Measurements from ENCODE around the gene HEG1. TPM values are rescaled to one million over a fixed set of nuclear protein-coding genes. Genes with fewer than 3 reads are reported as not detected.

The HEG1 gene
- total and polyA plus RNA-seq, 2 experiments from 2014 or later, result 1.8 to 8.8 TPM

- no peak overlapping the region for H3K4me3 Mint-ChIP-seq
- H3K27ac Mint-ChIP-seq, result no peak overlapping the region
- Histone ChIP-seq H3K36me3 (ENCODE audit: insufficient read depth) (no peaks in the 10 kb centered on the region), H3K27ac (ENCODE audit: low read depth) (no peak overlapping the region), H3K4me3 (no peak overlapping the region), H4K20me1 (replicated peaks; ENCODE audit: insufficient read depth) (no peaks in the 10 kb centered on the region), H3K27me3 (ENCODE audit: insufficient read depth) (no peaks in the 10 kb centered on the region), H2AFZ (0 out of 2 replicates have a peak overlapping the region, but pooled peaks have one; percentile 59), H3K9me2 (ENCODE audit: insufficient read depth) (peaks cover 4% of the 10 kb centered on the region; the same call in 1 of the 2 replicates), H3K4me1 (ENCODE audit: insufficient read depth) (no peaks in the 10 kb centered on the region), H3K79me2 (replicated peaks; ENCODE audit: insufficient read depth) (no peaks in the 10 kb centered on the region), H3K4me2 (no peak overlapping the region), H3F3A (replicated peaks; ENCODE audit: low read depth) (no peaks in the 10 kb centered on the region)
- no peaks in the 10 kb centered on the region for H3K36me3 Mint-ChIP-seq (ENCODE audit: low read depth)
- ATAC-seq (no peak), DNase-seq (ENCODE audit: low spot score) (no peak)
- H3K9me3 Mint-ChIP-seq, result no peaks in the 10 kb centered on the region
- H3K4me1 Mint-ChIP-seq, result no peaks in the 10 kb centered on the region
- H3K27me3 Mint-ChIP-seq (ENCODE audit: insufficient read depth, low read depth, poor library complexity), result peaks cover 9% of the 10 kb centered on the region
- TF ChIP-seq ZNF331 (CRISPR knock-in tag; IDR thresholded peaks at IDR 0.05; ENCODE audit: low read depth) (no peak), ZNF462 (CRISPR knock-in tag; IDR thresholded peaks at IDR 0.05) (no peak), ETS1 (IDR thresholded peaks at IDR 0.05) (no peak), STAT1 (IDR thresholded peaks at IDR 0.05; ENCODE audit: unreplicated experiment) (no peak), REST (IDR thresholded peaks at IDR 0.05; ENCODE audit: unreplicated experiment) (no peak), EZH2phosphoT487 (IDR thresholded peaks at IDR 0.05; ENCODE audit: unreplicated experiment) (no peak), EZH2 (IDR thresholded peaks at IDR 0.05; ENCODE audit: low read depth, unreplicated experiment) (no peak), POLR2AphosphoS5 (IDR thresholded peaks at IDR 0.05; ENCODE audit: low read depth) (no peak), CREB1 (CRISPR knock-in tag; IDR thresholded peaks at IDR 0.05; ENCODE audit: low read depth) (no peak), CTCF (conservative IDR thresholded peaks at IDR 0.05; ENCODE audit: low read depth in 2 of 2) (no peak), ZNF114 (CRISPR knock-in tag; IDR thresholded peaks at IDR 0.05) (no peak), JUNB (IDR thresholded peaks at IDR 0.05; ENCODE audit: unreplicated experiment) (no peak), NANOG (IDR thresholded peaks at IDR 0.05; ENCODE audit: borderline replicate concordance) (no peak)
Observed at GRCh38 chr3:124935264-124935663, 120.5 kb downstream of the HEG1 start.
